WTC11 (cell line): Measurements from ENCODE around the gene MED12L.

ENCODE experiments used
- ELF4 ChIP-seq: sonication (generic); formaldehyde crosslinking; IDR thresholded peaks from 2 replicates; pipeline ENCODE4 v1.8.1; 2022; ENCODE audit warnings: low read depth, mild to moderate bottlenecking, moderate library complexity, missing genetic modification reagents
- EMX1 ChIP-seq: fragments of 250-450 bp; sonication (Bioruptor Pico); IDR thresholded peaks from 2 replicates; pipeline ENCODE4 v1.8.0; 2021; ENCODE audit warnings: mild to moderate bottlenecking
- GTF2I ChIP-seq: fragments of 250-450 bp; sonication (Bioruptor Pico); conservative IDR thresholded peaks from 2 replicates; pipeline ENCODE4 v1.4.0; 2021; ENCODE audit warnings: mild to moderate bottlenecking
- SMAD4 ChIP-seq: sonication (generic); formaldehyde crosslinking; IDR thresholded peaks from 2 replicates; pipeline ENCODE4 v1.8.0; 2022; ENCODE audit warnings: mild to moderate bottlenecking, missing genetic modification reagents
- SP1 ChIP-seq: sonication (generic); formaldehyde crosslinking; conservative IDR thresholded peaks from 2 replicates; pipeline ENCODE4 v1.8.1; 2022; ENCODE audit warnings: missing genetic modification reagents
- ZNF317 ChIP-seq: sonication (generic); formaldehyde crosslinking; IDR thresholded peaks from 2 replicates; pipeline ENCODE4 v1.8.1; 2023; ENCODE audit warnings: low read depth, mild to moderate bottlenecking, moderate library complexity, missing genetic modification reagents, borderline replicate concordance
- TF ChIP-seq, protein P1 (sequence below): sonication (generic); formaldehyde crosslinking; IDR thresholded peaks from 2 replicates; pipeline ENCODE4 v1.8.1; 2023; ENCODE audit warnings: mild to moderate bottlenecking, moderate library complexity, missing genetic modification reagents
- TF ChIP-seq, protein P2 (sequence below): fragments of 200-600 bp; IDR thresholded peaks from 2 replicates; pipeline ENCODE4 v1.8.0; 2022; ENCODE audit warnings: antibody characterized with exemption
- TF ChIP-seq, protein P3 (sequence below): sonication (generic); formaldehyde crosslinking; IDR thresholded peaks from 2 replicates; pipeline ENCODE4 v1.8.0; 2022; ENCODE audit warnings: mild to moderate bottlenecking, missing genetic modification reagents
- TF ChIP-seq, protein P4 (sequence below): sonication (generic); formaldehyde crosslinking; IDR thresholded peaks from 2 replicates; pipeline ENCODE4 v1.8.1; 2023; ENCODE audit warnings: mild to moderate bottlenecking, missing genetic modification reagents
- TF ChIP-seq, protein P5 (sequence below): fragments of 250-450 bp; sonication (Bioruptor Pico); IDR thresholded peaks from 2 replicates; pipeline ENCODE4 v1.9.0; 2021; ENCODE audit warnings: moderate library complexity, mild to moderate bottlenecking, inconsistent platforms, borderline replicate concordance

DNA sequence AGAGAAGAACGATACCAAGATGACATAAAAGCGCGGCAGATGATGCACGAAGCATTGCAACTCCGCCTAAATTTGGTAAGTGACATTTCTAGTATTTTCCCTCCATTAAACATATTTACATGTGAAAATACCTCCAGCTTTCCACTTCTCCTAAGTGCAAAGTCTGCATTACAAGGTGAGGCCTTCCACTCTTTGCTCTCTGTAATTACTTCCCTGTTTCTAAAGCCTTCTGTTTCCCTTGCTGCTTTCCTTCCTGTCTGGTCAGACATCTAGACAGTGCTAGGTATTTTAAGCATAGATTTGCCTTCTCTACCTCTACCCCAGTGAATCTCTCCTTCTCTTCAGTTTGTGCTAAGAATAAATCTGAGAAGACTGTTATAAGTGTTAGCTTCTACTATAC is 297.2 kb downstream of the MED12L start:
- TF ChIP-seq ZNF317 (CRISPR knock-in tag): no peak
- no peak for TF ChIP-seq EMX1 (CRISPR knock-in tag)
- TF ChIP-seq, protein P1, sequence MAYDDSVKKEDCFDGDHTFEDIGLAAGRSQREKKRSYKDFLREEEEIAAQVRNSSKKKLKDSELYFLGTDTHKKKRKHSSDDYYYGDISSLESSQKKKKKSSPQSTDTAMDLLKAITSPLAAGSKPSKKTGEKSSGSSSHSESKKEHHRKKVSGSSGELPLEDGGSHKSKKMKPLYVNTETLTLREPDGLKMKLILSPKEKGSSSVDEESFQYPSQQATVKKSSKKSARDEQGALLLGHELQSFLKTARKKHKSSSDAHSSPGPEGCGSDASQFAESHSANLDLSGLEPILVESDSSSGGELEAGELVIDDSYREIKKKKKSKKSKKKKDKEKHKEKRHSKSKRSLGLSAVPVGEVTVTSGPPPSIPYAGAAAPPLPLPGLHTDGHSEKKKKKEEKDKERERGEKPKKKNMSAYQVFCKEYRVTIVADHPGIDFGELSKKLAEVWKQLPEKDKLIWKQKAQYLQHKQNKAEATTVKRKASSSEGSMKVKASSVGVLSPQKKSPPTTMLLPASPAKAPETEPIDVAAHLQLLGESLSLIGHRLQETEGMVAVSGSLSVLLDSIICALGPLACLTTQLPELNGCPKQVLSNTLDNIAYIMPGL: no peak
- TF ChIP-seq, protein P2, sequence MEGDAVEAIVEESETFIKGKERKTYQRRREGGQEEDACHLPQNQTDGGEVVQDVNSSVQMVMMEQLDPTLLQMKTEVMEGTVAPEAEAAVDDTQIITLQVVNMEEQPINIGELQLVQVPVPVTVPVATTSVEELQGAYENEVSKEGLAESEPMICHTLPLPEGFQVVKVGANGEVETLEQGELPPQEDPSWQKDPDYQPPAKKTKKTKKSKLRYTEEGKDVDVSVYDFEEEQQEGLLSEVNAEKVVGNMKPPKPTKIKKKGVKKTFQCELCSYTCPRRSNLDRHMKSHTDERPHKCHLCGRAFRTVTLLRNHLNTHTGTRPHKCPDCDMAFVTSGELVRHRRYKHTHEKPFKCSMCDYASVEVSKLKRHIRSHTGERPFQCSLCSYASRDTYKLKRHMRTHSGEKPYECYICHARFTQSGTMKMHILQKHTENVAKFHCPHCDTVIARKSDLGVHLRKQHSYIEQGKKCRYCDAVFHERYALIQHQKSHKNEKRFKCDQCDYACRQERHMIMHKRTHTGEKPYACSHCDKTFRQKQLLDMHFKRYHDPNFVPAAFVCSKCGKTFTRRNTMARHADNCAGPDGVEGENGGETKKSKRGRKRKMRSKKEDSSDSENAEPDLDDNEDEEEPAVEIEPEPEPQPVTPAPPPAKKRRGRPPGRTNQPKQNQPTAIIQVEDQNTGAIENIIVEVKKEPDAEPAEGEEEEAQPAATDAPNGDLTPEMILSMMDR: no peak
- TF ChIP-seq SP1 (CRISPR knock-in tag): no peak
- TF ChIP-seq, protein P3, sequence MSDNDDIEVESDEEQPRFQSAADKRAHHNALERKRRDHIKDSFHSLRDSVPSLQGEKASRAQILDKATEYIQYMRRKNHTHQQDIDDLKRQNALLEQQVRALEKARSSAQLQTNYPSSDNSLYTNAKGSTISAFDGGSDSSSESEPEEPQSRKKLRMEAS (CRISPR knock-in tag): no peak
- no peak for TF ChIP-seq GTF2I (CRISPR knock-in tag)
- TF ChIP-seq, protein P4, sequence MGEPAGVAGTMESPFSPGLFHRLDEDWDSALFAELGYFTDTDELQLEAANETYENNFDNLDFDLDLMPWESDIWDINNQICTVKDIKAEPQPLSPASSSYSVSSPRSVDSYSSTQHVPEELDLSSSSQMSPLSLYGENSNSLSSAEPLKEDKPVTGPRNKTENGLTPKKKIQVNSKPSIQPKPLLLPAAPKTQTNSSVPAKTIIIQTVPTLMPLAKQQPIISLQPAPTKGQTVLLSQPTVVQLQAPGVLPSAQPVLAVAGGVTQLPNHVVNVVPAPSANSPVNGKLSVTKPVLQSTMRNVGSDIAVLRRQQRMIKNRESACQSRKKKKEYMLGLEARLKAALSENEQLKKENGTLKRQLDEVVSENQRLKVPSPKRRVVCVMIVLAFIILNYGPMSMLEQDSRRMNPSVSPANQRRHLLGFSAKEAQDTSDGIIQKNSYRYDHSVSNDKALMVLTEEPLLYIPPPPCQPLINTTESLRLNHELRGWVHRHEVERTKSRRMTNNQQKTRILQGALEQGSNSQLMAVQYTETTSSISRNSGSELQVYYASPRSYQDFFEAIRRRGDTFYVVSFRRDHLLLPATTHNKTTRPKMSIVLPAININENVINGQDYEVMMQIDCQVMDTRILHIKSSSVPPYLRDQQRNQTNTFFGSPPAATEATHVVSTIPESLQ (CRISPR knock-in tag): no peak
- TF ChIP-seq ELF4 (CRISPR knock-in tag): no peak
- TF ChIP-seq, protein P5, sequence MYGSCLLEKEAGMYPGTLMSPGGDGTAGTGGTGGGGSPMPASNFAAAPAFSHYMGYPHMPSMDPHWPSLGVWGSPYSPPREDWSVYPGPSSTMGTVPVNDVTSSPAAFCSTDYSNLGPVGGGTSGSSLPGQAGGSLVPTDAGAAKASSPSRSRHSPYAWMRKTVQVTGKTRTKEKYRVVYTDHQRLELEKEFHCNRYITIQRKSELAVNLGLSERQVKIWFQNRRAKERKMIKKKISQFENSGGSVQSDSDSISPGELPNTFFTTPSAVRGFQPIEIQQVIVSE (CRISPR knock-in tag): no peak
- TF ChIP-seq SMAD4 (CRISPR knock-in tag): no peak
